CD4-positive, alpha-beta T cell treated with Interleukin-12 subunit alpha and Interleukin-12 subunit beta, for 1 hour (primary cell): ENCODE measurements around the gene NOX4.
"Not testable (repeated sequence)": the region's sequence is repeated elsewhere in the genome, so short reads cannot be mapped to it uniquely, and the experiment has no call there.

Experiments
- DNase-seq: peaks from one replicate; pipeline ENCODE4 v3.0.0-alpha.2; 2020

NOX4 gene

GRCh38 chr11:89293965-89294679 lies 197.1 kb downstream of the NOX4 start:
- no peak for DNase-seq

GRCh38 chr11:89288004-89288403 lies 203.2 kb downstream of the NOX4 start:
- not testable (repeated sequence) for DNase-seq

- DNase-seq = not testable (repeated sequence)
These were observed 204.6 kb downstream of the NOX4 start for GRCh38 chr11:89286601-89287000.

- DNase-seq = not testable (repeated sequence)
These were observed 210.0 kb downstream of the NOX4 start for GRCh38 chr11:89281032-89281677.

- DNase-seq = no peak
These were observed 212.0 kb downstream of the NOX4 start for GRCh38 chr11:89279176-89279575.

GRCh38 chr11:89275966-89276365 lies 215.2 kb downstream of the NOX4 start:
- DNase-seq = no peak
